Brain microvascular endothelial cell (primary cell): Measurements from ENCODE around the gene PROC.
A peak's percentile ranks its signal among the peaks of the same experiment; 100 is the strongest.

ENCODE experiments used
- DNase-seq: peaks from one replicate; pipeline ENCODE4 v3.0.0-alpha.2; 2020
- H3K27ac ChIP-seq: fragments of 250-450 bp; sonication (Bioruptor Pico); 2 replicates; pipeline ENCODE4 v1.5.1; 2020; ENCODE audit warnings: mild to moderate bottlenecking, moderate library complexity
- H3K27me3 ChIP-seq: fragments of 250-450 bp; sonication (Bioruptor Pico); replicated peaks from 2 replicates; pipeline ENCODE4 v1.5.1; 2020; ENCODE audit warnings: mild to moderate bottlenecking
- H3K36me3 ChIP-seq: fragments of 250-450 bp; sonication (Bioruptor Pico); replicated peaks from 2 replicates; pipeline ENCODE4 v1.5.1; 2020; ENCODE audit warnings: mild to moderate bottlenecking
- H3K4me3 ChIP-seq: 2 replicates; pipeline ENCODE4 v1.5.1; 2011; ENCODE audit warnings: low read depth, mild to moderate bottlenecking, control low read depth, low read length, moderate library complexity
- in situ Hi-C: cut with HindIII; loops from 2 replicates; pipeline ENCODE4 v1.10.0; 2017; ENCODE audit warnings: low sequenced_read_pairs, low pct_ligation_motif_present
- TF ChIP-seq, protein P1 (sequence below): IDR thresholded peaks from 2 replicates; pipeline ENCODE4 v1.5.1; 2011; ENCODE audit warnings: low read depth, mild to moderate bottlenecking, moderate library complexity, low read length, control low read depth, inconsistent platforms; ENCODE audit errors: missing control alignments

The PROC gene

DNA sequence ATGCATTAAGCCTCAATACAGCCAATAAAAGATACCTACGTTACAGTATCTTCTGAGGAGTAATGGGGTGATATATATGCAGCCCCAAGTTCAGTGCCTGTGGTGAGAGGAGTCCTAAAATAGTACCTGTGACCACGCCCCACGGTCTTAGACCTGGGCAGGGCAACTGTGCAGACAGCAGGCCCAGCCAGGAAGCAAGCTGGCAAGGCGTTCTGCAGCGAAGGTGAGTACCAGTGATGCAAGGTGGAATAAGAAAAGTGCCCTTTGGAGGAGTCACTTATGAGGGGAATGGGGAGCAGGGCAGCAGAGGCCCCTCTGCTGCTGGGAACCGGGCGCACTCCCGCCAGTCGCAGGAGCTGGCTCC lies 17.7 kb upstream of the PROC start:
- Histone ChIP-seq H3K4me3 (no peak overlapping the region), H3K27ac (peak overlapping the region; percentile 50), H3K36me3 (no peaks in the 10 kb centered on the region), H3K27me3 (no peaks in the 10 kb centered on the region)
- TF ChIP-seq, protein P1, sequence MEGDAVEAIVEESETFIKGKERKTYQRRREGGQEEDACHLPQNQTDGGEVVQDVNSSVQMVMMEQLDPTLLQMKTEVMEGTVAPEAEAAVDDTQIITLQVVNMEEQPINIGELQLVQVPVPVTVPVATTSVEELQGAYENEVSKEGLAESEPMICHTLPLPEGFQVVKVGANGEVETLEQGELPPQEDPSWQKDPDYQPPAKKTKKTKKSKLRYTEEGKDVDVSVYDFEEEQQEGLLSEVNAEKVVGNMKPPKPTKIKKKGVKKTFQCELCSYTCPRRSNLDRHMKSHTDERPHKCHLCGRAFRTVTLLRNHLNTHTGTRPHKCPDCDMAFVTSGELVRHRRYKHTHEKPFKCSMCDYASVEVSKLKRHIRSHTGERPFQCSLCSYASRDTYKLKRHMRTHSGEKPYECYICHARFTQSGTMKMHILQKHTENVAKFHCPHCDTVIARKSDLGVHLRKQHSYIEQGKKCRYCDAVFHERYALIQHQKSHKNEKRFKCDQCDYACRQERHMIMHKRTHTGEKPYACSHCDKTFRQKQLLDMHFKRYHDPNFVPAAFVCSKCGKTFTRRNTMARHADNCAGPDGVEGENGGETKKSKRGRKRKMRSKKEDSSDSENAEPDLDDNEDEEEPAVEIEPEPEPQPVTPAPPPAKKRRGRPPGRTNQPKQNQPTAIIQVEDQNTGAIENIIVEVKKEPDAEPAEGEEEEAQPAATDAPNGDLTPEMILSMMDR = no peak
- in situ Hi-C loops = no loop called here
- no peak for DNase-seq

DNA sequence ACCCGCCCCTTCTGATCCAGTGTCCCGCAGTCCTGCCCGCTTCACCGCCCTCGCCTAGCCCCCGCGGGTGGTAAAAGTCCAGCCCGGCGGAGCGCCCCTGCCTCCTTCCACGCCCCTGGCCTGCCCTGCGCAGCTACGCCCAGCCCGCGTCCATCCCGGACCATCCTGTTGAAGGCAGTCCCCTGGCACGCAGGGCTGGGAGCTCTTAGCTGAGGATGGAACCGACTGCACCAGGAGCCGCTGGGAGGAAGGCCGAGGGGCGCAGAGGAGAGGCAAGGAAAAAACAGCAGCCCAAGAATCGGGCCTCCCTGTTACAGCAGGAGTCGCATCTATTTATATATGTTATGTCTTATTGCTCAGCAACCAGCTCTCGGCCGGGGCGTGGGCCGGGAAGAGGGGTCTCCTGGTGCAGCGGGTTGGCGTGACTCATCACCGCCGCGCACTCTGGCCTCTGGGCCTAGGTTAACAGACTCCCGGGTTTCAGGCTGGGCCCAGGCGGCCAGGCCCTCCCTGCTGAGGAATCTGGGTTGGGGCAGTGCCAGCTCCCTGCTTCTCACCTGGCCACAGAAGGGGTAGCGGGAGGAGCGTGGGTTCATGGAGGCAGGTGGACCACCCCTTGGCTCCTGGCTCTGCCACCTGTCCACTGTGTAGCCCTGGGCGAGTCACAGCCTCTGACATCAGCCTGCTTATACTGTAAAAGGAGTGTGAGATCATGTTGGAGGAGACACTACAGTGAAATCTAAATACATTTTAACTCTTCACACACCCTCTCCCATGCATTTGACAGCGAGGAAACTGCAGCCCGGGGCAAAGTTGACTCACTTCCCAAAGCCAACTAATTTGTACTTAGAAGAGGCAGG lies 17.1 kb upstream of the PROC start:
- Histone ChIP-seq H3K4me3 (no peak overlapping the region), H3K27me3 (no peaks in the 10 kb centered on the region), H3K36me3 (no peaks in the 10 kb centered on the region), H3K27ac (peak overlapping the region; percentile 50)
- in situ Hi-C loops = no loop called here
- DNase-seq = peak; percentile 64
- TF ChIP-seq, protein P1 = no peak

DNA sequence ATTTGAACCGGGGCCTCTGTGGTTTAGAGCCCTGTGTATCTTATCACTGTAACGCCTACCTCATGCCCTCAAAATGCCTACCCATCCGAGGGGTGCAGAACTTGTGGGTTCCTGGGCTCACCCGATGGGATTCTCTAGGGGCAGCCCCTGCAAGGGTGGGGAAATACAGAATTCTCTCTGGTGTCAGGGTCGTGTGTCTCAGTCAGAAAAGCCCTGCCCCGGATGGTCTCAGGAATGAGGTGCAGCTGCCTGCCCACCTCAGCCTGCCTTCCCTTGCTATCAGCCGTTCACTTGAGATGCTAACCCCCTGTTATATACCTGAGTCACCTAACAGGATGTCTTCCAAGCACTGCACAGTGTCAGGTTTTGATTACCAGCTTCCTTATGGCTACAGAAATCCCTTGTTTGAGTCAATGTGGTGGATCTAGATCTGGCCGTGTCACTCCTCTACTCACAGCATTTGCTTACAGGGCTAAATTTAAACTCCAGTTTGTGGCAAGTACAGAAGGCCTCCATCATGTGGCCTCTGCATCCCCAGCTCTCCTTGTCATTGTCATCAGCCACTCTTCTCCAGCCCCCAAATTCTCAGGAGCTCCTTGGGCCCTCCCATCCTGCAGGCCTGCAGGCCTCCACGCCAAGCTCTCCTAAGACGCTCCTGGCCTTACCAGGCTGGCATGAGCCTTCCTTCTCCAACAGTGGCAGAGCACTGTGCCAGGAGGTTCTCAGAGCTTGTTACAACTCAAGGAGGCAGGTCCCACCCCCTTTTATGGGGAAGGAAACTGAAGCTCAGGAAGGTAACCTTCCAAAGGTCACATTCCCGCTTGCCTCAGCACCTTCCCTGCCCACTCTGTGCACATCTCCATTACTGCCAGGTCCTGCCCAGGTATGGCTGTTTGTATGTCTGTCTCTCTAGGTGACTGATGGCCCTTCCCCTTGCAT lies 16.2 kb upstream of the PROC start:
- TF ChIP-seq, protein P1 = no peak
- H3K36me3 ChIP-seq = no peaks in the 10 kb centered on the region
- no peaks in the 10 kb centered on the region for H3K27me3 ChIP-seq
- no peak overlapping the region for H3K27ac ChIP-seq
- no peak overlapping the region for H3K4me3 ChIP-seq
- in situ Hi-C loops = no loop called here
- DNase-seq = no peak

DNA sequence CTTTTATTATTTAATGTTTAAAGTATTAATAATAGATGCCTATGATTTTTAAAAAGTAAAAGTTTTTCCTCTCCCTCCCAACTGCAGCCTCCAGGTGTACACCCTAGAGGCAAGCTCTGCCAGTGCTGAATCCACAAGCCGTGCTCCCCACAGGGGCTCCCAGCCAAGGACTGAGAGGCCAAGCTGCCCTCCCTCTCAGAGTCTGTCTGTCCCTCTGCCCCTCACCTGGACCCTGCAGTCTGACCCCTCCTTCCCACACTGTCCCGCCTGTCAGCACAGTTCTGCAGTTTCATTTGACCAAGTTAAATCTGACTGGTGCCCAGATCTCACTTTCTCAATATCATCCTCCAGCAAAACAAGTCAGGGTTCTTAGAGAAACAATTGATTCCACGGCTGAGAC lies 14.8 kb upstream of the PROC start:
- Histone ChIP-seq H3K27me3 (no peaks in the 10 kb centered on the region), H3K27ac (no peak overlapping the region), H3K4me3 (no peak overlapping the region), H3K36me3 (no peaks in the 10 kb centered on the region)
- TF ChIP-seq, protein P1 = no peak
- no peak for DNase-seq
- in situ Hi-C loops = no loop called here

DNA sequence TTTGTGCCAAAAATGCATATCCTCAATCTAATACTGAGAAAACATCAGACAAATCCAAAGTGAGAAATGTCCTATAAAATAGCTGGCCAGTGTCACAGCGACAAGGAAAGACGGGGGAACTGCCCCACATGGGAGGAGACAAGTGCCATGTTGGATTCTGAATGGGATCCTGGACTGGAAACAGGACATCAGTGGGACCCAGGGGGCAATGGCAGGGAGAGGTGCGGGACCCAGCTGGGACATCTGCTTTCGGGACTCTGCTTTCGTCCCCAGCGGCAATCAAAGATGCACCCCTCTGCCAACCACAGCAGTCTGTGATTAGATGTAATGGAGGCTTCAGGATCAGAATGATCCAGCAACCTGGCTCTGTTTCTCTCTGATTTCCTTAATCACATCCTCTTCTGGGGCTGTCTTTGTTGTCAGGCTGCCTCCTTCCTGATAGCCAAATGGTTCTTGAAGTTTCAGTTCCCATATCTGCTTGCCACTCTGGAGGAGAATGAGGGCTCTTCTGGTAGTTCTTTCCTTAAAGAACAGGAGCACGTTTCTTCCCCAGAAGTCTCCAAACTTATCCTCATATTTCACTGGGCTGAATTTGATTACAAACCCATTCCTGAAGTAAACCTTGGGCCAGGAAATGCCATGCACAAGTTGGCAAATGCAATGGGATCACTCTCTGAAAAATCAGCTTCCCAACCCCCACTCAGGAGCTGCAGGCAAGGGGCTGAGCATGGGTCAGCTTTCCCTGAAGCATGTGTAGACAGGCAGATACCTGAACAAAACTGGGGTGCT lies 13.6 kb upstream of the PROC start:
- in situ Hi-C loops = no loop called here
- Histone ChIP-seq H3K36me3 (no peaks in the 10 kb centered on the region), H3K27ac (no peak overlapping the region), H3K27me3 (no peaks in the 10 kb centered on the region), H3K4me3 (no peak overlapping the region)
- no peak for DNase-seq
- TF ChIP-seq, protein P1 = no peak
